GM18951 (cell line): ENCODE results near the gene ARL4C.

Source experiments
- POLR2A ChIP-seq: IDR thresholded peaks from 4 replicates; pipeline ENCODE4 v1.6.1; 2011; ENCODE audit warnings: mild to moderate bottlenecking; ENCODE audit not compliant: insufficient read length, insufficient read depth; ENCODE audit errors: extremely low read depth
- in situ Hi-C: fragments of 300-500 bp; cut with MboI; formaldehyde crosslinking; loops from one replicate; pipeline ENCODE4 v1.12.0; 2022; ENCODE audit warnings: low sequenced_read_pairs, mixed read lengths, inconsistent platforms; ENCODE audit not compliant: unreplicated experiment

Gene ARL4C, protein sequence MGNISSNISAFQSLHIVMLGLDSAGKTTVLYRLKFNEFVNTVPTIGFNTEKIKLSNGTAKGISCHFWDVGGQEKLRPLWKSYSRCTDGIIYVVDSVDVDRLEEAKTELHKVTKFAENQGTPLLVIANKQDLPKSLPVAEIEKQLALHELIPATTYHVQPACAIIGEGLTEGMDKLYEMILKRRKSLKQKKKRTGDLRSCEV

GRCh38 chr2:234496835-234497593 is at the start of gene ARL4C:
ARL4C (minus strand) TSS chr2:234497081; CDS start chr2:234496586, 495 bp downstream.
- no peak for TF ChIP-seq POLR2A
- in situ Hi-C loops: loop anchor here (10.0 kb wide), 1 partner anchor 212 kb away; no protein-coding TSS in a partner anchor

DNA sequence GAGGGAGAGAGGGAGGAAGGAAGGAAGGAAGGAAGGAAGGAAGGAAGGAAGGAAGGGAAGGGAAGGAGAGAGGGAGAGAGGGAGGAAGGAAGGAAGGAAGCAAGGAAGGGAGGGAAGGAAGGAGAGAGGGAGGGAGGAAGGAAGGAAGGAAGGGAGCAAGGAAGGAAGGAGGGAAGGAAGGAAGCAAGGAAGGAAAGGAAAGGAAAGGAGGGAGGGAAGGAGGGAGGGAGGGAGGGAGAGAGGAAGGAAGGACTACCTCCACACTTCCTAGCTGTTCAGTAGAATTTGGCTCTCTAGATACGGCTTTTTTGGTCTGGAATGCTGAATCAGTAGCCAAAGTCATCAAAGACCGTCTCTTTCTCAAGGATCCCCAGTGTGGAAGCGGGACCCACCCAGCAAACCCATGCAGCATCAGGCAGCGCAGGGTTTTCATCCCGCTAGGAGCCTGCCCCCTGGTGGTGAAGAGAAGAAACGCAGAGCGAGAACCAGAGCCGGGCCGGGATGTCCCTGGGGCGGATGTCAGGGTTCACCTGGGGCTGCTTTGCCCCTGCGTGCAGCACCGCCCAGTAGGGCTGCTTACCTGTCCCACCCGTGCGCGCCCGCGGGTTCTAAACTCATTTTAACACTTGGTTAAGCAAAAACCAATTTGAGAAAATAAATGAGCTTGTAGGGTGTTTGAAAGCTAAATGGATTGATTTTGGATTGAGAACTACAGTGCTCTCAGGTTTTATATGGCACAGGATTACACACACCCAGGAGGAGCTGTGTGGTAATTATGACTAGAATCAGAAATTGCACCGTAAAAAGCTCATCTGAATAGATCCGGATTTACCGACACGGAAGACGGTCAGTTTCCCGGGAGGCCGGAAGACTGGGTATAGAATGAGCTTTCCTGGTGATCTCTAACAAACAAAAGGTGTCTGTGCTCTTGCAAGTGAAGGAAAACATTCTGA is 48.1 kb upstream of the ARL4C start:
- TF ChIP-seq POLR2A: no peak
- in situ Hi-C loops: loop anchor here (10.0 kb wide), 1 partner anchor 560 kb away; no protein-coding TSS in a partner anchor

DNA sequence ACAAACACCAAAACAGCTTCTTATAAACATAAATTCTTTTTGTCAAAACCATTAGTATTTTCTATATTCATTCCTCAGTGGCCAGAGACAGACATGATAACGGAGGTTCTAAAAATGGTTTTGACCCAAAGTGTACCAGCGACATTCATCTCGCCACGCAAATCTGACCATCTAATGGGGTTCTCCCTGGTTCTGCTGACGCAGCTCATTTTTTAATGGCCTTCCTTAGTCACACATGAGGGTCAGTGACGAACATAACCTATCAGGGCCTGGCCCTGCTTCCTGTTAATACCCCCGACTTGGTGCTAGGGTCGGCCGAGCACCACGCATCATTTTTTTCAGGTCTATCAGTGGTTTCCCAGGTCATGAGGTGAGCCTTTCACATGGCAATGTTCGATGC is 45.9 kb upstream of the ARL4C start:
- no peak for TF ChIP-seq POLR2A
- in situ Hi-C loops: loop anchor here (10.0 kb wide), 1 partner anchor 562 kb away; no protein-coding TSS in a partner anchor

GRCh38 chr2:234537929-234538328 is 41.0 kb upstream of the ARL4C start:
- no peak for TF ChIP-seq POLR2A
- in situ Hi-C loops: no loop called here

DNA sequence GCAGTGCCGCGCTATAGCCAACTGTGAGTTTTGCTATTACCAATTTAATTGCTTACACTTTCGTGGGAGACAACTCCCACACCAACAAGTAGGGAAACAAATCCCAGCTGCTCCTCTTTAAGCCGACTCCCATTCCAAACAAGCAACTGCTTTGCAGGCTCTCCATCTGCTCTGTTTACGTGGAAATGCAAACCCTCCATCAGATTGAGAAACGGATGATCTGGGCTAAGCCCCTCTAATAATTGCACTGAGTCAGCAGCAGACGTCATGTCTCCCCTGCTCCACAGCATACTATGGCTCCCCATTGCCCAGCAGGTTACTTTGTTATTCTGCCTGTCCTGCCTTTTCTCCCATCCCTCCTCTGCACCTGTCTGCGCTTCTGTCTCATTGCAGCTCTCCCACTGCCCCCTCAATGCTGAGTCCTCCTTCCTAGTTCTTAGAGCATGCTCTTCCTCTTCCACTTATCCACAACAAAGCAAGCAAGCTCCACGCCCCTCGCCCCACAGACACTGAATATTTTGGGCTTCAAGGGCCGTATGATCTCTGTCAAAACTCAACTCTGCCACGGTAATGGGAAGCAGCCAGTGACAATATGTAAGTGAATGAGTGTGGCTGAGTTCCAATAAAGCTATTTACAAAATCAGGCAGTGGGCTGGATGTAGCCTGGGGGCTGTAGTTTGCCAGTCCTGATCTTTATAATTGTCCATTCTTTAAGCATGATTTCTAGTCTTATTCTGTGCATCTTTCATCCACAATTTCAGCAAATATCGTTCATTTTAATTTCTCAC is 39.5 kb upstream of the ARL4C start:
- in situ Hi-C loops: no loop called here
- TF ChIP-seq POLR2A: no peak

DNA sequence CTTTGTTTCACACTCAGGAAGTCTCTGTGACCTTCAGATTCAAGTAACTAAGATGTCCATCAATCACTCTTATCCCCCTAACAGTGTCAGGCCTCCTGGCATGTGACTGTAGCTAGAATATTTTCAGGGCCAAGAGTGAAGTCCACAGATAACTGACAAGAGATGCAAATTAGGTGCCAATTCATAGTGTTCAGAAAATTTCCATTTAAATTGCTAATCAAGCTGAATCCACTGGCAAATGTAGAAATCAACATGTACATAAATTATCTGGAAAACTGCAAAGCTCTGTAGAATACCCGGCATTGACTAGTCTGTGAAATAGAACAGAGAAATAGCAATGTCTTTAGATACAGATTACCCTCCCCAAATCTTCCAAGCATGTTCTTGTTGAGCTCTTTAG is 38.6 kb upstream of the ARL4C start:
- TF ChIP-seq POLR2A: no peak
- in situ Hi-C loops: no loop called here

DNA sequence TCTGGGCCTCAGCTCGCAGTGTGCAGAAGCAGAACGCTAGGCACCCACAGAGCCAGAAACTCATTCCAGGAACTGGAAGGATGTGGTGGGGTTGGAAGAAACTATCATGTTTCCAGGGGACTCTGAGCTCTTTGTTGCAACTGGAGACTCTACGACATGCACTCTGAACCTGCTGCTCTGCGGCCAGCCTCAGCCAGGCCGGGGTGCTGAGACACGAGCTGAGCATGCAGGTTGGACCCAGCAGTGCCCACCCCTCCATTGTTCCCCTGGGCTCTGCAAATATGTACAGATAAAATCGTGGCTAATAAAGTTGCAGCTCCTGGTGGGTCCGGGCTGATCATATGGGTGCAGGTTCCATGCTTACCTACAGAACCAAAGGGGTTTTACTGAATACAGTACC is 37.6 kb upstream of the ARL4C start:
- TF ChIP-seq POLR2A: no peak
- in situ Hi-C loops: no loop called here

- in situ Hi-C loops: no loop called here
- TF ChIP-seq POLR2A: no peak
Measured at GRCh38 chr2:234533626-234534025, 36.7 kb upstream of the ARL4C start.

GRCh38 chr2:234528410-234529148 is 31.7 kb upstream of the ARL4C start:
- in situ Hi-C loops: no loop called here
- TF ChIP-seq POLR2A: no peak

GRCh38 chr2:234526711-234527110 is 29.8 kb upstream of the ARL4C start:
- no peak for TF ChIP-seq POLR2A
- in situ Hi-C loops: no loop called here

DNA sequence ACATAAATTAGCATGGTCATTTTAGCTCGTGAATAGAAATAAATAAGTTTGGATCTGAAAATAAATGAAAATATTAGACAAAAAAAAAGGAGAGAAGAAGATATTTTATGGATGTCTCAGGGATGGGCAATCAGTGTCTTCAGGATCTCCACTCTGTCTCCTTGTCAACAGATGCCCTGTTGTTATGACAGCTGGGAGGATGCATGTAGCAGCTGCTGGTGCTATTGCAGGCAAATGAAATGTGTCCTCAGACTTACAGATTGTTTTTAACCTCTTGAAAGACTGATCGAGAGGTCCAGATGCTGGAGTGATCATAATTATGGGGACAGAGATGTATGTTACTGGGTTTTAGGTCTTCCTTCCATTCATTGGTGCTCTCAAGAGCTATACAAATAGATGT is 24.7 kb upstream of the ARL4C start:
- in situ Hi-C loops: no loop called here
- TF ChIP-seq POLR2A: no peak
